HT1080 (cell line): Measurements from ENCODE around the gene SCYGR4. TPM values are rescaled to one million over a fixed set of nuclear protein-coding genes. Genes with fewer than 3 reads are reported as not detected.

Experiments used
- DNase-seq: peaks from one replicate; pipeline ENCODE4 v3.0.0-alpha.2; 2015; ENCODE audit warnings: low read depth
- total RNA-seq: library from RNA; depleted of rRNA; stranded (reverse); fragments of >200 nt; shearing (Covaris generic); gene quantifications from 2 replicates; pipeline ENCODE4 v1.2.3, GENCODE V29; 2014

SCYGR4 gene
- total RNA-seq, 1 experiment from 2014 or later, result not detected

GRCh38 chr2:227613272-227613660 lies 4.0 kb upstream of the SCYGR4 start:
- no peak for DNase-seq

GRCh38 chr2:227614246-227614645 lies 3.1 kb upstream of the SCYGR4 start:
- DNase-seq, result no peak

GRCh38 chr2:227614740-227615139 lies 2.6 kb upstream of the SCYGR4 start, which contains the start of gene SCYGR3:
SCYGR3 (minus strand) TSS chr2:227614840; CDS start chr2:227614840, 0 bp downstream.
- DNase-seq, result no peak

GRCh38 chr2:227615181-227615580 lies 2.1 kb upstream of the SCYGR4 start:
- DNase-seq, result no peak

- DNase-seq, result no peak
These were observed 1.4 kb upstream of the SCYGR4 start for GRCh38 chr2:227615906-227616305.

- no peak for DNase-seq
These were observed 667 bp upstream of the SCYGR4 start for GRCh38 chr2:227616631-227617030.

- DNase-seq, result peak; percentile 66
These were observed 5.9 kb downstream of the SCYGR4 start for GRCh38 chr2:227623226-227623625.

GRCh38 chr2:227625420-227625819 lies 8.1 kb downstream of the SCYGR4 start:
- no peak for DNase-seq

GRCh38 chr2:227626580-227627151 lies 9.4 kb downstream of the SCYGR4 start:
- DNase-seq, result no peak

- no peak for DNase-seq
These were observed 10.5 kb downstream of the SCYGR4 start for GRCh38 chr2:227627769-227628168.

GRCh38 chr2:227629435-227629834 lies 12.1 kb downstream of the SCYGR4 start:
- no peak for DNase-seq

- no peak for DNase-seq
These were observed 13.0 kb downstream of the SCYGR4 start for GRCh38 chr2:227630322-227630721.

GRCh38 chr2:227632827-227633226 lies 15.5 kb downstream of the SCYGR4 start:
- no peak for DNase-seq

- no peak for DNase-seq
These were observed 16.9 kb downstream of the SCYGR4 start for GRCh38 chr2:227634201-227634600.

GRCh38 chr2:227642656-227643055 lies 25.4 kb downstream of the SCYGR4 start:
- DNase-seq, result no peak

- DNase-seq, result no peak
These were observed 26.8 kb downstream of the SCYGR4 start for GRCh38 chr2:227643990-227644551.

GRCh38 chr2:227653419-227653818 lies 36.1 kb downstream of the SCYGR4 start:
- DNase-seq, result no peak

- DNase-seq, result no peak
These were observed 37.1 kb downstream of the SCYGR4 start for GRCh38 chr2:227654426-227654825.

- DNase-seq, result peak; percentile 81
These were observed 38.2 kb downstream of the SCYGR4 start for GRCh38 chr2:227655454-227655853.

GRCh38 chr2:227657199-227657845 lies 40.0 kb downstream of the SCYGR4 start:
- no peak for DNase-seq

- DNase-seq, result no peak
These were observed 43.8 kb downstream of the SCYGR4 start for GRCh38 chr2:227661025-227661649.

- DNase-seq, result no peak
These were observed 44.5 kb downstream of the SCYGR4 start for GRCh38 chr2:227661827-227662226.
